GM18519 (cell line): ENCODE measurements around the gene NSMCE4A.
"Not testable (repeated sequence)": the region's sequence is repeated elsewhere in the genome, so short reads cannot be mapped to it uniquely, and the experiment has no call there.

Experiments
- ATAC-seq: cut with Tn5 transposase; IDR thresholded peaks from one replicate; pipeline ENCODE4 v1.9.1; 2021; ENCODE audit warnings: mild to moderate bottlenecking, moderate library complexity; ENCODE audit not compliant: unreplicated experiment, low FRiP score

Gene NSMCE4A

DNA sequence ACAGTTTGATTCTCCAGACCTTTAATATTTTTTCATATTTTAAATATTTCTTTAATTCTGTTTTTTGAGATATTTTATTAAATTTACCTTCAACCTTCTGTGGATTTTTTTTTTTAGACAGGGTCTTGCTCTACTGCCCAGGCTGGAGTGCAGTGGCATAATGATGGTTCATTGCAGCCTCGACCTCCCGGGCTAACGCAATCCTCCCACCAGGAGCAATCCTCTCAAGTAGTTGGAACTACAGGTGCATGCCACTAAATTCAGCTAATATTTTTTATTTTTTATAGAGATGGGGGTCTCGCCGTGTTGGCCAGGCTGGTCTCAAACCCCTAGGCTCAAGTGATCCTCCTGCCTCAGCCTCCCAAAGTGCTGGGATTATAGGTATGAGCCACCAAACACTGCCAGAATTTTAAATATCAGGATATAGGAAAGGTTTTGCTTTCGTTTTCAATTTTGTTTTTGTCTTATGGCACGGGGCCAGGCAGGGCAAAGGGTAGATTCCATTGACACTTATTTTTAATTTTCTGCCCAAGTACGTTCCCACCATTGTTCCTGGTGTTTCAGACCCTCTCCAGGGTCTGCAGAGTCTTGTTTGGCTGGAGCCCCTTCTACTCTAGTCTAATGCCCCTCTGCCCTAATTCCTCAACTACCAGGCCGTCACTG lies 15.1 kb upstream of the NSMCE4A start:
- no peak for ATAC-seq

DNA sequence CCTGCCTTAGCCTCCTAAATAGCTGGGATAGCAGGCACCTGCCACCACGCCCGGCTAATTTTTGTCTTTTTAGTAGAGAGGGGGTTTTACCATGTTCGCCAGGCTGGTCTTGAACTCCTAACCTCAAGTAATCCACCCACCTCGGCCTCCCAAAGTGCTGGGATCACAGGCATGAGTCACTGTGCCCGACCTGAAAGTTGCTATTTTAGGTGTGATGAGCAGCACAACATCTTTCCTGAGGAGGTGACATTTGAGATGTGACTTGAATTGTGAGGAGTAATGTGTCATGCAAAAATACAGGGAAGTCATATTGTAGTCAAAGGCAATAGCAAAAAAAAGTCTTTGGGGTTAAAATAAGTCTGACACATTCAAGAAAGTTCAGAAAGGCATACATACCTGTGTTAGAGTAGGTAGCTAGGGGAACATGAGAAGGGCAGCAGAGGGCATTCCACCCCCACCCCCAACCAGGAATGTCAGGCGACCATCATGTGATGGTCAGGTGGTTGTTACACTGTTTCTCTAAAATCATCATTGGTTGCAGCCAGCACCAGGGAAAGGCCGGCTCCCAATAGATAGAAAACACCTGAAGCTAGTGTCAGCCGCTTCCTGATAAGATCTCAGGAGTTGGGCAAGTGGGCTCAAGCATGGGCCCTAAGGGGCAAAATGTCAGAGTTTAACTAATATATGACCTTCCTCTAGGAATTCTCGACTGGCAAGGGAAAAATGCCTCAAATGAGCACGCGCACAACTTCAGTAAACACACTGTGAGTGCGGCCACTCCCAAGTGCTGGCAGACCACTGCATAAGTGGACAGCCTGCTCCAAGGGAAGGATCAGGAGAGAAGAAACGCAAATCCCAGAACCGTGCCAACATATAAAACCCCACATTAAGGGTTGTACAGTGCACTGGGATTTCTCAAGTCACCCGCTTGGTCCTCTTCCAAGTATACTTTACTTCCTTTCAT lies 13.6 kb upstream of the NSMCE4A start, which contains the start of gene TACC2:
TACC2 (plus strand) TSS at position 803 of the 964 bp plus-strand sequence. CDS start 32,819 bp downstream, outside the sequence.
- no peak for ATAC-seq

DNA sequence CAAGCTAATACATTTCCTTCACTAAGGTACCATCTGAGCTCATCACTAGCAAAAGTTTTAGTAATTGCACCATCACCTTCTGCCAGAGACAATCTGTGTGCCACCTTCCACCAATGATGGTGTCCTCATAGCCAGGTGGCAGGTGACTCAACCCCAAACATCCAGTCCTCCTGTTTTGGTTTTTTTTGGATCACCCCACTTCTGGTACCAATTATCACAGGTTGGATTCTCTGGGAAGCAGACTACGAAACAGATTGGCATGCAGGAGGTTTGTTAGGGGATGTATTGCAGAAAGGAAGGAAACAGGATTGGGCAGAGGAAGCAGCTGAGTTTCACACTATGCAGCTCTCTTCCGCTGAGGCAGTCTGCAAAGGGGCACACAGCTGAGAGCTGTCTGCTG lies 9.4 kb upstream of the NSMCE4A start:
- no peak for ATAC-seq

DNA sequence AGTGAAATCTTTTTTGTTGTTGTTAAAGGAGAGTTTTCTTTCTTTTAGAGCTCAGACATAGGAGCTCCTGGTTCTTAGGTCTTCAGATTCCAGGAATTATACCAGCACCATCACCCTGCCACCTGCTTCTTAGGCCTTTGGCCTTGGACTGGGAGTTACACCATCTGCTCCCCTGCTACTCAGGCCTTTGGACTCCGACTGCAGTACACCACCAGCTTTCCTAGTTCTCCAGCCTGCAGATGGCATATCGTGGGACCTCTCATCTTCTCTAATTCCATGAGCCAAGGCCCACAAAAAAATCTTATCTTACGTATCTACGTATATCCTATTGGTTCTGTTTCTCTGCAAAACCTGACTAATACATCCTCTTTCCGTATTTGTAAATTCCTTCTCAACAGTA lies 8.8 kb upstream of the NSMCE4A start:
- ATAC-seq = no peak

DNA sequence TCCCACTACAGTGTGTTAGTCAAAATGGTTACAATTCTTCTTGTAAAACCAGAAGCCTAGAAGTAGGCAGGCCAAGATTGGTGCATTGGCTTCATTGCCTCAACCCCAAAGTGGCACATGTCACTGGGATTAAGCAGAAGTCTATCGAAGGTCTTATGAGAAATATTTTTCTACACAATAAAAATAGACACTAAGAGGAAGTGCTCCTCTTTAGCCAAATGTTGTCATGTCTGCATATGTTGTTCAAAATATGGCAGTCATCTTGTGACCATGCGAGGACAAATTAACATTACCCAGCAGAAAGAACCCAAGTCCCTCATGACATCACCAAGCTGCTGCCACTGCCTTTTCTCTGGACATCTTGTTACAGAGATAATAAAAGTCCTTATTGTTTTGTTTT lies 6.3 kb upstream of the NSMCE4A start:
- no peak for ATAC-seq

DNA sequence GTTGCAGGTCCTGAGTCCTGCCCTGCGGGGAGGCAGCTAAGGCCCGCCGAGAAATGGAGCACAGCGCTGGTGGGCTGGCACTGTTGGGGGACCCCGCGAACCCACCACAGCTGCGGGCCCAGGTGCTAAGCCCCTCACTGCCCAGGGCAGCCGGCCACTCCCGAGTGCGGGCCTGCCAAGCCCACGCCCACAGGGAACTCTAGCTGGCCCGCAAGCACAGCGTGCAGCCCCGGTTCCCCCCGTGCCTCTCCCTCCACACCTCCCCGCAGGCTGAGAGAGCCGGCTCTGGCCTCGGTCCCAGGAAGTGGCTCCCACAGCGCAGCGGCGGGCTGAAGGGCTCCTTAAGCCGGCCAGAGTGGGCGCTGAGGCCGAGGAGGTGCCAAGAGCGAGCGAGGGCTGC lies 3.5 kb upstream of the NSMCE4A start:
- no peak for ATAC-seq

DNA sequence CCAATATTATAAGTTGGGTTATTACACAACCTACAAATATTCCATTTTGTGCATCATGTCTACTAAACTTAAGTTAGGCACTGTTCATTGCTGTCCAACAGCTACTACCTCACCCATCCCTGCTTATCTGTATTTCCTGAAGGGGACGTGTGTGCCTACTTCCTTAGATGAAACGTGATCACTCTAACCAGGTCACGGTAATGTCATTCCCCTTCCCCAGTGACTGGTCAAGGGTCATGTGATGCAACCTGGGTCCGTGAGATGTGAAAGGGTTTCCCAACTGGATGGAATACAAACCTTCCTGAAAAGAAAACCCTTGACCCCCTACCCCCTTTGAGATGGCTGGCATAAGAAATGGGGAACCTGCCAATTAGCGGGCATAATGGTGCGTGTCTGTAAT lies 1.6 kb upstream of the NSMCE4A start:
- ATAC-seq = no peak

DNA sequence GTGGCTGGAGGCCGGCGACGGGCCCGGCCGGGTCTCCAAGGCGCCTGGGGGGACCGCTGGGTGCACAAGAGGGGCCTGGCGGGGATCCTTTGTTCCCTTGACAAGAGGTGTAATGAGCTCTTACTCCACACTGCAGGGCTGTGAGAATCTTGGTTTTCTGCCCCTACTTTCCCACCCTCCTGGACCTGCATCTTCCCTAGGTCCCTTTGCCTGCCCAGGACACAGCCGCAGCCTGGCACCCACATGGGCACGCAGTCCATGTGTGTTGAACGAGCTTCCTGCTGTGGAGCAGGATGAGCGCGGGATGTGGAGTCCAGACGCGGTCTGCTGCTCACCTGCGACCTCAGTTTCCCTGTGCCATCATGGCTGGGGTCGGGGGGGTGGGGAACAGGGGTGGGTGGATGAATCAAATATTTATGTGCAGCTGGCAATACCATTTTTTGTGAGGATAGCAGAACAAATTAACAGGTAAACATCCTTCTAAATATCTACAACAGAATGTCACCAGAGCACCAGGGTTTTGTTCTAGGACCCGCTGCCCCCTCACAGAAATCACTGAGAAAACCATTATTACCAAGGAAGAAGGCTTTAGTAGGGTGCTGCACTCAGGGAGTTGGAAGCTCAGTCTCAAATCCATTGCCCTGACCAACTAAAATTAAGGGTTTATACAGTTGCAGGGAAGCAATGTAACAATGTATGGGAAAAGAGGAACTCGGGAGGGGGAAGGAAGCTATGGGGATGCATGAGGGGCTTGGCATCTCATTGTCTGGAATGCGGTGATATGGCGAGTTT lies 474 bp upstream of the NSMCE4A start:
- no peak for ATAC-seq

DNA sequence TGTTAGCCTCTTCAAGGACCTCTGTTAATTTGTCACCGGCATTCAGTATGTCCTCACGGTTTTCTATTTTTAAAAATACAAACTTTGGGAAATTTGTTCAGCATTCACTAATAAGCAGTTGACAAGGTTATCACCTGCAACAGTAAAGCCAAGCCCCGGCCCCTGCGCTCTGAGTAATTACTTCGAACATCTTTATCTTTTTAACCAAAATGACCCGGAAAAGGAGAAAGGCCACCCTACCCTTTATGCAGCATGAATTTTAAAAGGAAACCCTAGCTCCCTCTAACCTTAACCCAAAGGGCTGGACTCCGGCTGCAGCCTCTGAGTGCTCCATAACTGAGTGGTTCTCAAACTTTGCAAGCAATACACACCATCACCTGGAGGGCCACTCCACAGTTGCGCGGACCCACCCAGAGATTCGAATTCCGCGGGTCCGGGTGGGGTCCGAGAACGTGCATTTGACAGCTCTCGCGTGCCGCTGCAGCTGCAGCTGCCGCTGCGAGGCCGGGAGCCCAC lies 940 bp downstream of the NSMCE4A start:
- ATAC-seq = peak; percentile 23

DNA sequence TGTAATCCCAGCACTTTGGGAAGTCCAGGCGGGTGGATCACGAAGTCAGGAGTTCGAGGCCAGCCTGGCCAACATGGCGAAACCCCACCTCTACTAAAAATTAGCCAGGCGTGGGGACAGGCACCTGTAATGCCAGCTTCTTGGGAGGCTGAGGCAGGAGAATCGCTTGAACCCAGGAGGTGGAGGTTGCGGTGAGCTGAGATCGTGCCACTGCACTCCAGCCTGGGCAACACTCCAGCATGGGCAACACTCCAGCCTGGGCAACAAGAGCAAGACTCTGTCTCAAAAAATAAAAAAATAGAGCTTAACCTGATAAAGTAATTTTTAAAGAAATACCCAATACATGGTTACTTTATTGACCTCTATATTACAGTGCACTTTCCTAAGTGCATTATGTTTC lies 5.9 kb downstream of the NSMCE4A start:
- ATAC-seq = not testable (repeated sequence)

DNA sequence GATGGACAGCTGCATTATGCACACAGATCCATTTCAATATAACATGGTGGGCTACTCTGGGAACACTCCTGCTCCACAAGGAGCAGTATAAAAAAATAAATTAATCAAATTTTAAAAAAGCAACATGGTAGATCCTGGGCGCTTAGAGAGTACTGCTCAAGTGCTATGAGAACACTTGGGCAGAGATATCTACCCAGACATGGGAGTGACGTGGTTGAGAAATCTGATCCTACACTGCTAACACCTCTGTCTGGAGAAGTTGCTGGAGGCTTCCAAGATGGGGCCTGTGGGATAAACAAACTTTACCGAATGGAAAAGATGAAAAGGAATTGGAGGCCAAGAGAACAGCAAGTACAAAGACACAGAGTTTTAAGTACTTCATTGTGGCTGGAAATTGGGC lies 9.0 kb downstream of the NSMCE4A start:
- ATAC-seq = no peak

DNA sequence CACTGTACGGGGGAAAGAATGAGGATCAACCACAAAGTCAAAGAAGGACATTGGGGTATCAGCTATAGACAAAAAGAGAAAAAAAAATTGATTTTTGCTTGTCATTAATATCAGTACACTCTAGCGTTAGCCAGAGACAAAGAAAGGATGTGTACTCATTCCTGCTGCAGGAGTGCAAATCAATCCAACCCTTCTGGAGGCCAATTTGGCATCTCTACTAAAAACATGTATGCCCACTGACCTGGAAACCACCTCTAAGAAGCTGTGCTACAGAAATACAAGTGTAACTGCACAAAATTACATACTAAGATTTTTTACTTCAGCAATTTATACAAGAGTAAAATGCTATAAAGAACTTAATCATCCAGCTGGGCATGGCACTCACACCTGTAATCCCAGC lies 13.6 kb downstream of the NSMCE4A start:
- ATAC-seq = no peak

DNA sequence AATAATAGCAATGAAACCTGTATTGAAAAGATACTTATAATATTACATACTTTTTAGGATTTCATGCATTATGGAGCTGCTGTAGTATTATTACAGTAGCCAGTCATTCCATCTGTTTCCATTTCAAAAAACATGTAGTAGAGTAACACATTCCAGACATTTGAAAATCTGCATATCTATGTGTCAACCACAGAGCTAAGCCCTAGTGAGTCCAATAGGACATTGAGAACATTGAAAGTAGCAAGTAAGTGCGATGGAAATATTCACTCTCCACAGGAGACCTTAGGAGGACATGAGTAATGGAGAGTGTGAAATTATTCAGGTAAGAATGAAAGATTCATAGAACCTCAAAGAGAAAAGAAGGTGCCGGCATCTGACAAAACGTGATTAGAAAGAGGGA lies 15.3 kb downstream of the NSMCE4A start:
- no peak for ATAC-seq

DNA sequence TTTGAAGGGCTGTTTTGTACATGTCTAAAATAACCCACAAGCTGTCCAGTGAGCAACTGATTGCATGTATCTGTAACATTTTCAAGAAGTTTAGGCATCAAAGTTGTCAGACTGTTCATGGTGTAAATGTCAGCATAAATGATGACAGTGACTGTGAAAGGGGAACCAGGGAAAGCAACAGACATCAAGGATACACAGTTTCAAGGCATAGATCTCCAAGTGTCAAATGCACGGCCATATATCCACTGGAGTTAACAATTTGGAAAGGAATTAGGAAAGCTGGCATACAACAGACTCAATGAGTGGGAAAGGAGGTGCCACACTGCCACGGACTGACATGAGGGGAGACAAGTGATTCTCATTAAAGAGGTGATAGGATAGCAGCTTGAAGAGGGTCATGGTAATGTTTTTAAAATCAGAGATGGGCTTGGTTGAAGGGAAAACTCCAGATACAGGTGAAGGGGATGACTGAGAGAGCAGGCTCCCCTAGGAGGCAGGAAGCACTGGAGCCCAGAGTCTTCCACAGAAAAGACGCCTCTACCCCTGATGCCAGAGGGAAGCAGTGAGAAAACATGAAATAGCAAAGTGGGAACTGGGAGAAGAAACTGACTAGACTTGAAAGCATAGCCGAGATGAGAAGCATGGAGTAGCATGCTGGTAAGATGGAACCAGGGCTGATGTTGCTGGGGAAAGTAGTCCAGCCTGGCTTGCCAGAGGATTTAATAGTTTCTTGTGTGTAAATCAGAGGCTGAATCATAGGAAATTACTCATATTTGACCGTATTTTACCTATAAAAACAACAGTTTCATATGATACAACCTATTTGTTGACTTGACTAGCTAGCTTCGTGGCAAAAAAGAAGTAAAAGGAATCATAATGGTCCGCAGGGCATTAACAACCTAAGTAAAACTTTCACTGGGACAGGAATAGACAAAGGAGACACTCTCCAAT lies 18.6 kb downstream of the NSMCE4A start:
- no peak for ATAC-seq

DNA sequence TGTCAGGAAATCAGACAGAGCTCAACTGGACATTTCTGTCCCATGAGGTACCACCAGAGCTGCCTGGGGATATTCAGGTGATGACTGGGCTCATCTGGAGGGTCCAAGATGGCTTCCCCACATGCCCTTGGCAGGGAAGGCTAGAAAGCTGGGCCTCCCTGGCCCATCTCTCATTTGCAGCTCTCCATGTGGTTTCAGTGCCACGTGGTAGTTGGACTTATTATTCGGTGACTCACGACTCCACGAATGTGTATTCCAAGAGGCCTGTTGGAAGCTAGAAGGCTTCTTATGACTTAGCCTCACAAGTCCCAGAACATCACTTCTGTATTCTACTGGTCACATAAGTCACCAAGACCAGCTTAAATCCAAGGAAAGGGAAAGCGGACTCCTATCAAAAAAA lies 22.8 kb downstream of the NSMCE4A start:
- ATAC-seq = no peak

DNA sequence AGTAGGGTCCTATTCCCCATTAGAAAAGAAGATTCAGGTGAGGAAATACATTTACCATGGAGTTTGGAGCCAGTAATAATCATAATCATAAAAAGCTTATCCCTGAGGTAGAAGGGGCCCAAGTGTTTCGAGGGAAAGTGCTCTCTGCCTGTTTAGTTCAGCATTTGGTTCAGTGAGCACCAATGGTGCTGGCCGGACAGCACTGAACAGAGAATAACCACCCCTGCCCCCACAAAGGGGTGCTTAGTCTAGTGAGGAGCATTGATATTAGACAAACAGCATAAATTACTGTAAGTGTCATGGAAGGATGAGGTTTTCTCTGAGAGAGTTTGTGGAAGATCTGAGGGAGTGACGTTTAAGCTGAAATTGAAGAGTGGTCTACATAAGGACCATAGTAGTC lies 25.6 kb downstream of the NSMCE4A start:
- no peak for ATAC-seq

DNA sequence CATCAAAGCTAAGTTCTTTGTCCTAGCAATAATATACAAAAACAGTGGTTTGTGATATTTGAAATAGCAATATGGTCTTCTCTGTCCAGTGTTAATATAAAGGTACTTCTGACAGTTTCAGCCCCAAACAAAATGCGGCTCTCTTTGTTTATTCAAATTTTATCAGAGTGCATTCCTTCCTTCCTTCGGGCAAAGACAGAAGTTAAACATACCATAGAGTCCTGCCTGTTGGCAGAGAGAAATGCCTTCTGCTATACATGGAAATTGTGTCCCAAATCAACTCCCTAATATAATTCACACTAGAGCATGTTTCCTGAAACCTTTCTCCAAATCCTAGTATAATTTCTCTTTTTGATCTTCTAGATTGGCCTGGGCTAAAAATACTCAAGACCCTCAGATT lies 26.0 kb downstream of the NSMCE4A start:
- no peak for ATAC-seq

DNA sequence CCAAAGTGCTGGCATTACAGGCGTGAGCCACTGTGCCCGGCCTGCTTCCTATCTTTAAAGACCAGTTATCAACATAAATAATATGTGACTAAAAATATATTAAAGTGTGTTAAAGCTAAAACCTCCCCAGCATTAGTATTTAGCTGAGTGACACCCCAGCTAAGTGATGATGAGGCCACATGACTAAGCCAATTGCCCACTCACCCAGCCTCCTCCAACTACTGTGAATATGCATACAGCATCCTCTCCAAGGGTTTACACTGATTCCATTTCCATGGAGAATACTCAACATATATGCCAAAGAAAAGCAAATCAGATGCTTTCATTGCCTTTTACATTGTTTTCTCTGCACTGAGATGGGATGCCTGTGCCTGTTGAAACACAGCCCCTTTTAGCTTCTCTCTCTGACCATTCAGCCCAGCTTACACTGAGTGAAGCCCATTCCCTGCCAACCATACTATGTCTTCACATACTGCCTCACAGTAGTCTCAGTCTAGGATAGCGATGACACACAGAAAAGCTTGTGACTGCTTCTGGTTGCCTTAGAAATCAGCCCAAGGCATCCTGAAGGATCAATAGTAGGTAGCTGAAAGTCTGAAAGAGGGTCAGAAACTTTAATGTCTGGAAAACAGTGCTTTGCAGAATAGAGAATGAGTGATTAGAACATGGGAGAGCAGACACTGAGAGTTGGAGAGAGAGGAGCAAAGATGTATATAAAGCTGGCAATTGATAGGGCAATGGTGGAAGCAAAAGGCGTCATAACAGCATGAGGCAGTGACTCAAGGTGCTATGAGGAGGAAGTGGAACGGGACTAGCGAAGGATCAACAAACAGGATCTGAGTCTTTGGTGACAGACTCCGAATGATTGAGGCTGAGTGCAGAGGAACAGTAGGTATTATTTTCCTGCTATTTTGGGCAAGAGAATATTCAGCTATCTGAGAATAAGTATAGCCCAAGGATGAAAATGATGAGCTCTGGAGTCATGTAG lies 27.4 kb downstream of the NSMCE4A start:
- no peak for ATAC-seq
